HuH-7.5 (cell line): ENCODE measurements around the gene POC1B.

ENCODE experiments used
- DNase-seq: peaks from one replicate; pipeline ENCODE4 v3.0.0; 2011; ENCODE audit warnings: low spot score

POC1B gene

DNA sequence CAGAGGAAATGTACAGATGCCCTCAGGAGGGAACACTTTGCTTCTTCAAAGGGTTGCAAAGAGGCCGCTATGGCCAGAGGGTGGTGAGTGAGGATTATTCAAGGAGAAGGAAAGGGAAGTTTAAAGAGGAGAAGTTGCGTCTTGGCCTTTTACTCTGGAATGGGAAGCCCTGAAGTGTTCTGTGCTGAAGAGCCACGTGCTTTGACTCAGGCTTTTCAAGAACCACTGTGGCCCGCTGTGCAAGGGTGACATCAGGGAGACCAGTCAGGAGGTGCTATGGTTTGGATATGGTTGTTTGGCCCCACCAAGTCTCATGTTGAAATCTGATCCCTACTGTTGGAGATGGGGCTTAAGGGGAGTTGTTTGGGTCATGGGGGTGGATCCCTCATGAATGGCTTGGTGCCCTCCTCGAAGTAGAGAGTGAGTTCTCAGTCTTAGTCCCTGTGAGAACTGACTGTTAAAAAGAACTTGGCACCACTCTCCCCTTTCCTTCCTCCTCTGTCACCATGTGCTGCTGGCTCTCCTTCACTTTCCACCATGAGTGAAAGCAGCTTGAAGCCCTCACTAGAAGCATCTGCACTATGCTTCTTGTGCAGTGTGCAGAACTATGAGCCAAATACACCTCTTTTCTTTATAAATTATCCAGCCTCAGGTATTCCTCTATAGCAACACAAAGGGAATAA is 107.5 kb downstream of the POC1B start:
- no peak for DNase-seq

- DNase-seq = no peak
Measured at GRCh38 chr12:89417246-89417977, 108.4 kb downstream of the POC1B start.

DNA sequence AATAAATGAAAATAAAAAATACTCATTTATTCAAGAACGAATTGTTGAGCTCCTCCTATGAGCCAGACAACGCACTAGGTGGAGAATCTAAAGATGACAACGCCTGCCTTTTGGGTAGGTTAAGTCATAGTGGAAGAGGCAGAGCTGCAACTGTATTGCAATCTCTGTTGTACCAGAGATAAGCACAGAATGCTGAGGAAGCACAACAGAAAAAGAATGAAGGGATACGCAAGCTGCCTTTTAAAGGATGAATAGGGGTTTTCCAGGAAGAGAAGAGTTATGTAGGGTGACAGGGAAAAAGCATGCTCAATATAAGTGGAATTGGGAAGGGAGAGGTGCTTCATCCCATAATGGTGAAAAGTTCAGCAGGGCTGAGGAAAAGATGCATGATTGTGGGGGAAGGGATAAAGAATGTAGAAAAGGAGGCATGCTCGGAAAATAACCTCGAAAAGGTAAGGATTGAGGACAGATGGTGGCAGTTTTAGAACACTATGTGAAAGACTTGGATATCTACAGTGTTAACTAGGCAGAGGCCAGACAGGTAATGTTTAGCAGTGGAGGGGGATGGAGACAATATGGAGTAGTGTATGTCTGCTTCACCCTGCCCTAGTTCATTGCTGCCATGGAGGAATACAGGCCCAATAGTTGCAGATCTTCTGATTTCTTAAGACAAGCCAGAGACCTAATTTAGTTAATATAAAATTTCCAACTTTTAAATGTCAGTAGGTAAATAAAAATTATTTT is 109.6 kb downstream of the POC1B start:
- DNase-seq = no peak

- no peak for DNase-seq
Measured at GRCh38 chr12:89414851-89415250, 111.0 kb downstream of the POC1B start.

DNA sequence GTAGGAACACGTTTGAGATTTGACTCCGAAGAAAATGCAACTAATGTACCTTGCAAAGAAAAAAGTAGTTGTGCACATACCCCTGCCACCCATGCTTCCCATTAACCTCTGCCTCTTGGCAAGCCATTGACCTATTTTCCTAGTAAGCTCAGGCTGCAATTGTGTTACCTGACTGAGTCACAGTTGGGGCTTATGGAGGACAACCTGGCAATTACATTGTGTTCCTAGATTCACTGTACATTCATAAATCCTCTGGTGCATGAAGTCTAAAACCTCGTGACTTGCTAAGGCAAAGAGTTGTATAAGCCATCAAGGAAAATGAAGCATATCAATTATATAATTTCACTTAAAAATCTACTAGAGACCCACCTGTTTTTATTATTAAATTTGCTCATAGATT is 111.5 kb downstream of the POC1B start:
- no peak for DNase-seq

- DNase-seq = no peak
Measured at GRCh38 chr12:89413234-89413633, 112.6 kb downstream of the POC1B start.

DNA sequence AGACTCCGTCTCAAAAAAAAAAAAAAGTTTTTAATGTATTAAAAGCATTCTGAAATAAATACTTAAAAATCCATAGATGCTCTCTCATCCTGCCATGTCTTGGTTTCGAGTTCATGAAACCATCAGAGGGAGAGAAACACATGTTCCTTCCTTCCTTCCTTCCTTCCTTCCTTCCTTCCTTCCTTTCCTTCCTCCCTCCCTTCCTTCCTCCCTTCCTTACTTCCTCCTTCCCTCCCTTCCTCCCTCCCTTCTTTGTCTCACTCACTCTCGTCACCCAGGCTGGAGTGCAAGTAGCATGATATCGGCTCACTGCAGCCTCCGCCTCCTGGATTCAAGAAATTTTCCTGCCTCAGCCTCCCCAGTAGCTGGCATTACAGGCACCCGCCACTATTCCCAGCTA is 113.2 kb downstream of the POC1B start:
- no peak for DNase-seq

DNA sequence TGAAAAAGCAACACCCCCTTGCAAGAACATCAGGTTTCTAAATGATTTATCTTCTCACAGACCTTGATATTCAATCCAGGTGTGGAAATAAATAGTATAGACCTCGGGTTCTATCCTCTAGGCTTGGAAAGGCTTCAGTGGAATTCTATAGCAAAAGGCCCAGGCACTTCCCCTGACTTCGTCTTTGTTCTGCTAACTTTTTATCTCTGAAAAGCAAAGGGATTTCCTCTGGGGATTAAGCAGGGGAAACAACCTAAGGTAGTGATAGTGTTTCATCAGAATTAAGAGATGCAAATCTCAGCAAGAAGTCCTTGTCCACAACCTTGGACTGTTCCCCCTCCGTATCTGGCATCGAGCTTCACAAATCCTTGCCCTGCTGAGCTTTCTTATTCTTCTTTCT is 114.0 kb downstream of the POC1B start:
- DNase-seq = no peak

DNA sequence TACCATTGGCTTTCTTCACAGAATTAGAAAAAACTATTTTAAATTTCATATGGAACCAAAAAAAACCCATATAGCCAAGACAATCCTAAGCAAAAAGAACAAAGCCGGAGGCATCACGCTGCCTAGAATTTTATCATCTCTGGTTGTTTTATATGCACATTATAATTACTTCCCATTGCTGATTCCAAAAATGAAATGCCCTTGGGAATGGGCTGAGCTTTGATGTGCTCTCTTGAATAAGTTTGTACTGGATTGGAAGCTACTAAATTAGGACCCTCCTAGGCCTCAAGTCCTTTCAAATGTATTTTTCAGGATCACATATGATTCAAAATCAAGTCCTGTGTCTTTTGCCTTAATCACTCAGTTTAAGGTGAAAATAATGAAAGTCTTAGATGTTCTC is 114.6 kb downstream of the POC1B start:
- DNase-seq = no peak

- DNase-seq = no peak
Measured at GRCh38 chr12:89405626-89406345, 120.1 kb downstream of the POC1B start.

DNA sequence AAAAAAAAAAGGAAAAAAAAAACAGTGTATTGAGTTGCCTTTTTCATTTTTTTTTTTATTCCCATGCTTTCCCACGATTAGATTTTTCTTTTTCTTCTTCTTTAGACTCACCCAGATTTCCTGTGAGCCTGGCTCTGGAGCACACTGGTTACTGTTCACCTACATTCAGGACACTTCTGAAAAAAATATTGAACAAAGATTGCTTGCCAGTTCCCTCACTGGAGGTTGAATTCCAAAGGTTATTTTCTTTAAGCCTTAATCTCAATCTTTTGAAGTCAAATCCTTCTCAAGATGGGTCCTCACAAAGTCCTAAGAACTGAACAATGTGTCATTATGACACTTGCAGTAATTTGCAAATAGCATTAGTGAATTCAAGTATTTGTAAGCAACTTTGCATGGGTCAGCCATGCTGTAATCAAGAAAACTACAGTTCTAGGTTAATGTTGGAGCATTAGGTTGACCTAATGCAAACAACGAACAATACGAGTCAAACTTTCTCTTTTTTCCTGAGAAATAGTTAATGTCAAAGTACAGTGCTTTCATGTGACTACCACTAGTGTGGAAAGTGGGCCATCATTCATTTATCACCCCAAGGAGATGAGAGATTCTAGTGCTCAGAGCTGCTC is 124.3 kb downstream of the POC1B start:
- no peak for DNase-seq

- no peak for DNase-seq
Measured at GRCh38 chr12:89400415-89400814, 125.4 kb downstream of the POC1B start.

DNA sequence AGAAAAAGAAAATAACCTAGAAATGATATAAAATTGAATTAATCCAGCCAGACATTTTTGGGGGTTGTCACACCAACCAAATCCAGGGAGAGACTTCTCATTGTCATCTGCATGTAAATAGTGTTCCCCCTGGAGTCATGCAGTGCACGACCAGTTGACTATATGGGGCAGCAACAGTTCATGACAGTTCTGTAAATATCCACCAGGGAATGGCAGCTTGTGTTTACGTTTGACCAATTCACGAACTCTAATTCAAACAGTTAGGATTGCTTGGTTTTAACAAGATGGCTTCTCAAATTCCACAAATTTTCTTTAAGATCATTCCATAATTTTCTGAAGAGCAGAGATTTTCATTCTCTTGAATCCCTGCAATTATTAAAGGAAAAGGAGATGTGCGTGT is 130.1 kb downstream of the POC1B start:
- DNase-seq = no peak

GRCh38 chr12:89393551-89394121 is 132.2 kb downstream of the POC1B start:
- no peak for DNase-seq

DNA sequence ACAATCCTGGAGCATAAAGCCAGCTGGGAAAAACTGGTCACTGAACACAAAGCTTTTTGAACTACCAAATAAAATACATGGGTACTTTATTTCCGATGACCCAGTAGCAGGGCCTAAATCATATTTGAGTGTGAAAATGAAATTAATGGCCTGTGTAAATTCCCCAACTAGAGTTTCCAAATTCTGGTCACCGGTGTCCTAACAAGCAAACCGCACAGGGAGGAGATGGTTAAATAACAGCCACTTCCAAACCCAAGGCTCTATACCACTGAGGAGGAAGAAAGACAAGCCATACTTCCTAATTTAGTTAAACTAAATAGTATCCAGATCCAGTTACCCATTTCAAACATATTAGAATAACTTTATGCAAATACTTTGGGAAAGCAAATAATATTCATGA is 133.5 kb downstream of the POC1B start:
- no peak for DNase-seq

DNA sequence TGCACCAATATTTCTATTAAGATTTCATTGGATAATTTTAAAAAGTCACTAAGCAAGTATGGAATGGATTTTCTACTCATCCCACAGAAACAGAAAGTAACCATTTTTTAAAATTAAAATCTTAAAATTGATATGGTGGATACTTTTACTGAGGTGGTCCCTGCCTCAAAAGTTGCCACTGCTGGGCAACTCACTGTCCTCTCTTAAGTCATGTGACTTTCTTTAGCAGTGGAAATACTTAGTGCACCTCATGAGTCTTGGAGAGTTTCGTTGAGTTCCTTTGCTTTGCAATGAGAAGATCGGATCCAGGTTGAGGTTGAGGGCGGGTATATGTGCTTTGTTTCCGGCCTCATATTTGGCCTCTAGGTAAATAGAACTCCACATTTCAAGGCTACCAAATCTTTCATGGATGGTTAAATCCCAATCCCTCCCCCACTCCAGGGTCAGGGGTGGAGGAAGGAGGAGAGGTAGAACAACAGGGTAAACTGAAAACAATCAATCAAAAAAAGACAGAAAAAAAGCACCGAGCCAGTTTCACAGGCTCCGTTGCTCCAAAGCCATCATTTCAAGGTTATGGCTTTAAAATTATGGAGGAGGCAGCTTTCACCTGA is 134.0 kb downstream of the POC1B start:
- DNase-seq = no peak

DNA sequence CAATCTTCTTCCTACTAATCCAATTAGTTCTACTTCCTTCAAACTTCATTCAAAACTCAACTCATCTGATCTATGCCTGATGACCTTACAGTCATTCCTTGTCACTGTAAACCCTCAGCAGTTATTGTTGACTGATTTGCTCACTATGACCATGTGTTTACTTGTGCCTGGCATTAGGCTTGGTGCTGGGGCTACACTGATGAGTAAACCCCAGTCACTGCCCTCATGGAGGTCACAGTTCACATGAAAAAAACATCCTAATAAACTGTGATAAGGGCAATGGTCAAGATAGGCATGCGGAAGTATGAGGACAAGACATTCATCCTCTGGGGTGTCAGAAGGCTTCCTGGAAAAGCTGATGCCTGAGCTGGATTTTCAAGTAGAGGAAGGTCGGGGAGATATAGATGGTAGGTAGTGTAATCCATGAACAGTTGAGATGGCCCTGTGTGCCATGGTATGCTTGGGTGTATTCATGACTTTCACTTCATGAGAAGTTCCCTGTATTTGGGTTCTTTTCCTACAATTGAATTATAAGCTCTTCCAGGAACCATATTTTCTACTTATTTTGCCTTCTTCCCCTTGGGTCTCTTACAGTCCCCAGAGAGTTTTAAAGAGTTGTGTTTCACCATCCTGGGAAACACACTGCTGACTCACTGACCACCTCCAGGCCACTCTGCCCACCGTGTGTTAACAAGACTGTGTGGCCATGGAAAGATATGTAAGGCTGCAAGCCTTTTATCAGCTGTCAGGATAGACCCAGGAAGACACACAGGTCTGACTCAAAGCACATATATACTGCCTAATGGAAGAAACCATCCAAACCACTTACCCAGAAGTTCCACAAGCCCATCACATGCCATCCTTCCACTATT is 134.8 kb downstream of the POC1B start:
- DNase-seq = no peak

GRCh38 chr12:89389755-89390661 is 135.8 kb downstream of the POC1B start:
- DNase-seq = no peak

DNA sequence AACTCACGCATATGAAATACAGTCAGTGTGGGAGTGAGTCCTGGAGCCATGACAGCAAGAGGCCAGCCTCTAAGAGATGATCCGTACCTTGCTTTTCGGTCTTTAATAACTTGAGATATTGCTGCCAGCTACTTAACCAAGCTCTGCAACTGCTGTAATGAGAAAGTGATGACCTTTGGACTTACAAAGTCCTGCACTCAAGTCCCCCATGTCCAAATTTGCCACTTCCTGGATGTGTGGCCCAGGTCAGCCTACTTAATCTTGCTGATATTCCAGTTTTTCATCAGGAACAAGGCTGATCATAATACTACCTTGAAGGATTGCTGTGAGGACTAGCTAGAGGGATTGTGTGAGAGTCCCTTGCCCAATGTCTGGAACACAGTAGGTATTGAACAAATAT is 139.7 kb downstream of the POC1B start:
- no peak for DNase-seq
